ENCODE results near the gene RFTN1. TPM values are rescaled to one million over a fixed set of nuclear protein-coding genes. Genes with fewer than 3 reads are reported as not detected.

Gene RFTN1
- total and polyA plus RNA-seq, 4 donors, result 4.4 to 20.4 (median 11.9) TPM

GRCh38 chr3:16423947-16424673 is 89.4 kb downstream of the RFTN1 start:
- no peak overlapping the region for H3K9ac ChIP-seq (ENCODE audit: low read depth in 1 of 2, low read length in 2 of 2)
- WGBS, result 93% methylated on average over 5 of the region's 5 CpGs

GRCh38 chr3:16423298-16423697 is 90.2 kb downstream of the RFTN1 start:
- Histone ChIP-seq H3K4me1 (ENCODE audit: control insufficient read depth in 4 of 4, insufficient read depth in 4 of 4, low read length in 3 of 4) (peaks cover 0 to 3% (median 1%) of the 10 kb centered on the region in 4 donors), H3K27ac (ENCODE audit: low read depth in 1 of 2, low read length in 2 of 2) (no peak overlapping the region), H3K9me3 (ENCODE audit: control insufficient read depth in 4 of 4, low read length in 3 of 4) (no peaks in the 10 kb centered on the region), H3K27me3 (ENCODE audit: control insufficient read depth in 4 of 4, insufficient read depth in 4 of 4, low read length in 3 of 4) (no peaks in the 10 kb centered on the region), H3K9ac (ENCODE audit: low read depth in 1 of 2, low read length in 2 of 2) (no peak overlapping the region), H3K4me3 (ENCODE audit: low read depth in 1 of 3, low read length in 3 of 3) (no peak overlapping the region), H3K36me3 (ENCODE audit: control insufficient read depth in 4 of 4, insufficient read depth in 3 of 4, low read depth in 1 of 4, low read length in 3 of 4) (no peaks in the 10 kb centered on the region)
- WGBS, result 94% methylated on average over 2 of the region's 2 CpGs
- TF ChIP-seq GABPA (IDR thresholded peaks at IDR 0.05 in 1 of 2, conservative IDR thresholded peaks at IDR 0.05 in 1 of 2) (no peak), RAD21 (IDR thresholded peaks at IDR 0.05) (no peak), REST (IDR thresholded peaks at IDR 0.05) (no peak), HNF4G (IDR thresholded peaks at IDR 0.05) (no peak), FOXA1 (IDR thresholded peaks at IDR 0.05) (no peak), NR2F2 (IDR thresholded peaks at IDR 0.05) (no peak), EGR1 (IDR thresholded peaks at IDR 0.05; ENCODE audit: low read depth in 2 of 2) (no peak)
- no peak for DNase-seq (ENCODE audit: low spot score)

More at GRCh38 chr3:16423947-16424673, 89.4 kb downstream of the RFTN1 start:
- TF ChIP-seq ATF3 (IDR thresholded peaks at IDR 0.05) (no peak), FOXA2 (IDR thresholded peaks at IDR 0.05) (no peak), HNF4A (conservative IDR thresholded peaks at IDR 0.05) (no peak), EGR1 (IDR thresholded peaks at IDR 0.05; ENCODE audit: low read depth in 2 of 2) (no peak), NR2F2 (IDR thresholded peaks at IDR 0.05) (no peak), ZBTB33 (IDR thresholded peaks at IDR 0.05) (no peak)
- Histone ChIP-seq H3K36me3 (ENCODE audit: control insufficient read depth in 4 of 4, insufficient read depth in 3 of 4, low read depth in 1 of 4, low read length in 3 of 4) (no peaks in the 10 kb centered on the region), H3K4me3 (ENCODE audit: low read depth in 1 of 3, low read length in 3 of 3) (no peak overlapping the region), H3K27me3 (ENCODE audit: control insufficient read depth in 4 of 4, insufficient read depth in 4 of 4, low read length in 3 of 4) (no peaks in the 10 kb centered on the region), H3K27ac (ENCODE audit: low read depth in 1 of 2, low read length in 2 of 2) (no peak overlapping the region), H3K4me1 (ENCODE audit: control insufficient read depth in 4 of 4, insufficient read depth in 4 of 4, low read length in 3 of 4) (peaks cover 0 to 3% (median 1%) of the 10 kb centered on the region in 4 donors), H3K9me3 (ENCODE audit: control insufficient read depth in 4 of 4, low read length in 3 of 4) (no peaks in the 10 kb centered on the region)
- DNase-seq (ENCODE audit: low spot score), result no peak

Measured in liver (tissue), 9 donors.